HG02884 (cell line): ENCODE results near the gene TBC1D5.

Experiments used
- ATAC-seq: cut with Tn5 transposase; IDR thresholded peaks from one replicate; pipeline ENCODE4 v1.9.1; 2021; ENCODE audit warnings: mild to moderate bottlenecking, moderate library complexity; ENCODE audit not compliant: unreplicated experiment

TBC1D5 gene

GRCh38 chr3:17258823-17259436 is 483.5 kb downstream of the TBC1D5 start:
- ATAC-seq, result no peak

DNA sequence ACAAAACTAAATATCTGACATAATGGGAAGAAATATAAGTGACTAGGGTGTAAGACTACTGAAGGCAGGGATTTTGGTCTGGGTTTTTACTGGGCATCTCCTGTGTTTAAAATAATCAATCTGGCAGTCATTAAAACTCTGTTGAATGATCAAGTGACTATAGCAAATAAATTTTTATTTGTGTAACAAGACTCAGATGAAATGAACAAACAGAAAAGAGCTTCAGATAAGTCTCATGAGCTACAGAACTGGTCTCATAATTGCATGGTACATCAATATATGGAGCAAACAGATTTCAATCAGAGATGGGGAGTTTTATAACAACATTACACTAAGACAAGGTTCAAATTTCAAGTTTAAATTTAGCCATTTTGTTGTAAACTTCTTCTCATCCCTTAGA is 485.2 kb downstream of the TBC1D5 start:
- ATAC-seq, result no peak

DNA sequence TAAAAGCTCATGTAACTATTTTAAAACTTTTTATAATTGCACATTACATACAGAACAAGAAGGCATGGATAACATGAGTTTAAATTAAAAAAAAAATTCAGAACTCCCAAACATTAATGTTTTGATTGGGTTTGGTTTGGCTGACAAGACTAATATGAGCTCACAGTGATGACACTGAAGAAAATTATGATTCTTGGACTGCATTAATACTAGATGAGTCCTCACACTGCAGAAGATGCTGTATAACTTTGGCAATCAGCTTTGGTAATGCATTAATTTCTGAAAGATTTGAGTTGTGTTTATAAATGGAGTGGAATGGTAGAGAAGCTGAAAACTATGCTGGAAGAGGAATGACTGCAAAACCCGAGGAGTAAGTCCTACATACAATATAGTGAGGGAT is 498.8 kb downstream of the TBC1D5 start:
- ATAC-seq, result no peak

GRCh38 chr3:17239417-17239816 is 503.0 kb downstream of the TBC1D5 start:
- no peak for ATAC-seq

DNA sequence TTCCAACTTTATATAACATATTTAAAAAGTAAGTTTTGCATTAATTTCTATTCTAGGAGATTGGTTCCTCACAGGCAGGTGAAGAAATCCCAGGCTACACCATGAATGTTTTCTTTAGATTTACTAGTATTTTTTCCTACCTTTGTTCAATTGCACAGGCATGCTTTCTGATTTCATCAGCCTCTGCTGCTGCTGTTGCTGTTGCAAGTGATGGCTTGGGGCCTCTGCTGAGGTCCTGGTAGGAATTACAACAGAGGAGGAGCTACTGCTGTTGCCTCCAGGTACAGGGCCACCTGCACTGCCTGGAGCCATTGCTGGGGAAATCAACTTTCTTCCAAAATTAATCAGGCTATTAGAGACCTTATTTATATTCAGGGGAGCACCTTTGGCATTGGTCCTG is 504.4 kb downstream of the TBC1D5 start:
- no peak for ATAC-seq

- ATAC-seq, result no peak
Measured at GRCh38 chr3:17235310-17235709, 507.1 kb downstream of the TBC1D5 start.

DNA sequence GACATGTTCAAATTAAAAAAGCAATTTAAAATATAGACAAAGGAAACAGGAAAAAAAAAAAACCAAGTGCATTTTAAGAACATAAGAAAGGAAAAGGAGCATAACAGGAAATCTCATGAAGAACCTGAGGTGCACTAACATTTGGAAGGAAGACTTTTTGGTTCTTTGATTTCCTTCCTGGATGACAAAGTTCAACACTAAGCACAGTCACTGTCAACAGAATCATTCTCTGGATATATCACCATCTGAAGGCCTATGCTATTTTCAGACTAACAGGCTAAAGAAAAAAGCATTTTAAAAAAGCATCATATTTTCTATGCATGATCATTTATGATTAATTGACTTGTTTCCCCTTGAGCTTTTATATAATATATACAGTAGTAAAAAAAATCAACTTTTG is 508.0 kb downstream of the TBC1D5 start:
- no peak for ATAC-seq

- ATAC-seq, result peak; percentile 82
Measured at GRCh38 chr3:17233398-17233800, 509.0 kb downstream of the TBC1D5 start.

- no peak for ATAC-seq
Measured at GRCh38 chr3:17232442-17232841, 510.0 kb downstream of the TBC1D5 start.

DNA sequence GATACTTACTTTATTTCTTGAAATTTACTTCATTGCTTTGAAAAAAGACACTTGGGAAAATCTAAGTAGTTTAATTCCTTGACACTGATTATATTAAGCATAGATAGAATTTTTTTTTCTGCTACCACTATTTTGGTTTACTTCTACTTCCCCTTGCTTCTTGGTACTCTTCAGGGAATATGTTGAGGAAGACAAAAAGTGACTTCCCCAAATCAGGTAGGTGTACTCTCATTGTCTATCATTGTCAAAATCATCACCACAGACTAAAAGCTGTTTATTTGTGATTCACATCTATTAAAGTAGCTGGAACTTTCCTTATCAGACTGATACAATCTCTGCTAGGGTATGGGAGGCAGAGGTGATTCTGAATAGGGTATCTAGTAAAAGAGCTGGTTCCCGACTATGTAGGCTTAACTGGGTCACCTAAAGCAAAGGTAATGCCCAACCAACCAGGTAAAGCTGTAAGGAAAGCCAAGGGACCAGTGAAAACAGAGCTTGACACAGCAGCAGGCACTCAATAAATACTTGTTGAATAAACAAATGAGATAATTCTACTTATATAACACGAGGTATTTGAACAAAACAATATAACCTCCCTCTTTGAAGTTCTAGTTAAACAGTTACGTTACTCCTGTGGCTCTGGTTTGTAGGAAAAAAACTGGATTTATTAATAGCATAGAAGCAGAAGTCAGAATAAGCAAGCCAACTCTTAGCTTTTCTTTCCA is 510.7 kb downstream of the TBC1D5 start:
- ATAC-seq, result no peak

DNA sequence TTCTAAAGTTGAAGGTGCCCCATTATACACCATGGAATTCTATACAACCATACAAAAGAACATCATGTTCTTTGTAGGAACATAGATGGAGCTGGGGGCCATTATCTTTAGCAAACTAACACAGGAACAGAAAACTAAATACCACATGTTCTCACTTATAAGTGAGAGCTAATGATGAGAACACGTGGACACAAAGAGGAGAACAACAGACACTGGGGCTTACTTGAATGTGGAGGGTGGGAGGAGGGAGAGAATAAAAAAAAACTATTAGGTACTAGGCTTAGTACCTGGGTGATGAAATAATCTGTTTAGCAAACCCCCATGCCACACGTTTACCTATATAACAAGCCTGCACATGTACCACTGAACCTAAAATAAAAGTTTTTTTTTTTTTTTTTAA is 515.0 kb downstream of the TBC1D5 start:
- ATAC-seq, result no peak

GRCh38 chr3:17221529-17221928 is 520.9 kb downstream of the TBC1D5 start:
- ATAC-seq, result no peak

DNA sequence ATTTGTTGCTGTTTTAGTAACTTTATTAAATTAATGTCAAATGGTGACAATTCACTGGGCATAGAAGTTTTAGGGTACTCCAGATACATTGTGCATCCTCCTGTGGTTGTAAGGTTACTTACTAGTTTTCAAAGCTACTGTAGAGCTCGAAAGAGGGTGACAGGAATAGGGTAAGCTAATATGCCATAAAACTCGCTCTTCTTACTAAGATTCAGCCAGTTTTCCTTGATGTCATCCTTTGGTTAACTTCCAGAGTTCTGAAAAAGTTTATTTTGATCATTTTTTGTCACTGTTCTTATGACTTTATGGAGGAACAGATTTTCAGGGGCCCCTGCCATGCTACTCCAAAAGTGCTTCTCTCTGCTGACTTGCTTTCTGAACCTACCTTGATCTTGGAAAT is 522.8 kb downstream of the TBC1D5 start:
- ATAC-seq, result no peak

DNA sequence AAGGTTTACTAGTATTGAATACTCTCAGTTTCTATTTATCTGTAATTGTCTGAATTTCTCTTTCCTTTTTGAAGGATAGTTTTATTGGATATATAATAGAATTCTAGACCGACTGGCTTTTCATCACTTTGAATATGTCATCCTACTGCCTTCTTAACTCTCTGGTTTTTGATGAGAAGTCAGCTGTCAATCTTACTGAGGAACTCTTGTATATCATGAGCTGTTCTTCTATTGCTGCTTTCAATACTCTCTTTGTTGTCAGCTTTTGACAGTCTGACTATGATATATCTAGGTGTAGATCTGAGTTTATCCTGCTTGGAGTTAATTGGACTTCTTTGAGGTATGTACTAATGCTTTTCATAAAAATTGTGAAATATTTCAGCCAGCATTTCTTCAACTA is 523.8 kb downstream of the TBC1D5 start:
- ATAC-seq, result no peak

DNA sequence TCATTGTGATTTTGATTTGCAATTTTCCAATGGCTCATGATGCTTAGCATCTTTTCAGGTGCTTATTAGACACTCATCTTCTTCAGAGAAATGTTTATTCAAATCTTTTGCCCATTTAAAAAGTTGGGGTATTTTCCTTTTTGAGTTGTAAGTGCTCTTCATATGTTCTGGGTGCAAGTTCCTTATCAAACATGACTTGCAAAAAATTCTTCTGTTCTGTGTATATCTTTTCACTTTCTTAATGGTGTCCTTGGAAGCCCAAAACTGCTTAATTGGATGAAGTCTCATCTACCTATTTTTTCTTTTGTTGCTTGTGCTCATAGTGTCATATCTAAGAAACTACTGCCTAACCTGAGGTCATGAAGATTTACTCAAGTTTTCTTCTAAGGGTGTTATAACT is 524.8 kb downstream of the TBC1D5 start:
- no peak for ATAC-seq

DNA sequence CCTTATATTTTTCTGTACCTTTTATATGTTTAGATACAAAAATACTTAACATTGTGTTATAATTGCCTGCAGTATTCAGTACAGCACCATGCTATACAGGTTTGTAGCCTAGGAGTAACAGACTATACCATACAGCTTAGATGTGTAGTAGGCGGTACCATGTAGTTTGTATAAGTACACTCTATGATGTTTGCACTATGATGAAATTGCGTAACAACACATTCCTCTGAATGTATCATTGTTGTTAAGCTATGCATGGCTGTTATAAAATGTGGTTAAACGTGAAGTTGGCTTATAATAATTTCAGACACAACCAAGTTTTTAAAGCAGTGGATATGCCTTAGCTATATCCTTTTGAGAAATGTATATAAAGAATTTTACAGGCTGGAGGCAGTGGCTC is 529.3 kb downstream of the TBC1D5 start:
- no peak for ATAC-seq

GRCh38 chr3:17207979-17208378 is 534.5 kb downstream of the TBC1D5 start:
- ATAC-seq, result no peak

DNA sequence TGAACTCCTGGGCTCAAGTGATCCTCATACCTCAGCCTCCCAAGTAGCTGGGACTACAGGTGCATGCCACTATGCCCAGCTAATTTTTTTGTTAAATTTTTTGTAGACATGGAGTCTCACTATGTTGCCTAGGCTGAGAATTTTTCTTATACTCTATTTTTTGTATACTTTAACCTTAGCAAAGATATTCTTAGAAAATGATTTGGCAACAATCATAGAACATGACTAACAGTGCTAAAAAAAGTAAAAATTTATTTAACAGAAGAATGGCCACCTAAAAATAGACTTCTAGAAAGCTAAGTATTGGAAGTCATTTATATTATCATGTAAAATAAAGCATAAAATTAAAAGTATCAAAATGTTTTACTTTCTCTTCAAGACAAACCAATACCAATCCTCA is 535.4 kb downstream of the TBC1D5 start:
- ATAC-seq, result no peak

GRCh38 chr3:17204049-17204650 is 538.3 kb downstream of the TBC1D5 start:
- no peak for ATAC-seq

DNA sequence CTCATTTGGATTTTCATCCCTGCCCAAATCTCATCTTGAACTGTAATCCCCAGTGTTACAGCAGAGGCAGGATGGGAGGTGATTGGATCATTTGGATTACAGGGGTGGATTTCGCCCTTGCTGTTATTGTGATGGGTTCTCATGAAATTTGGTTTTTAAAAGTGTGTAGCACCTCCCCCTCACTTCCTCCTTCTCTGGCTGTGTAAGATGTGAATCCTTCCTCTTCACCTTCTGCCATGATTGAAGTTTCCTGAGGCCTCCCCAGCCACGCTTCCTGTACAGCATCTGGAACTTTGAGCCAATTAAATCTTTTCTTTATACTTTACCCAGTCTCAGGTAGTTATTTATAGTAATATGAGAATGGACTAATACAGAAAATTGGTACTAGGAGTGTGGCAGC is 540.9 kb downstream of the TBC1D5 start:
- ATAC-seq, result no peak

DNA sequence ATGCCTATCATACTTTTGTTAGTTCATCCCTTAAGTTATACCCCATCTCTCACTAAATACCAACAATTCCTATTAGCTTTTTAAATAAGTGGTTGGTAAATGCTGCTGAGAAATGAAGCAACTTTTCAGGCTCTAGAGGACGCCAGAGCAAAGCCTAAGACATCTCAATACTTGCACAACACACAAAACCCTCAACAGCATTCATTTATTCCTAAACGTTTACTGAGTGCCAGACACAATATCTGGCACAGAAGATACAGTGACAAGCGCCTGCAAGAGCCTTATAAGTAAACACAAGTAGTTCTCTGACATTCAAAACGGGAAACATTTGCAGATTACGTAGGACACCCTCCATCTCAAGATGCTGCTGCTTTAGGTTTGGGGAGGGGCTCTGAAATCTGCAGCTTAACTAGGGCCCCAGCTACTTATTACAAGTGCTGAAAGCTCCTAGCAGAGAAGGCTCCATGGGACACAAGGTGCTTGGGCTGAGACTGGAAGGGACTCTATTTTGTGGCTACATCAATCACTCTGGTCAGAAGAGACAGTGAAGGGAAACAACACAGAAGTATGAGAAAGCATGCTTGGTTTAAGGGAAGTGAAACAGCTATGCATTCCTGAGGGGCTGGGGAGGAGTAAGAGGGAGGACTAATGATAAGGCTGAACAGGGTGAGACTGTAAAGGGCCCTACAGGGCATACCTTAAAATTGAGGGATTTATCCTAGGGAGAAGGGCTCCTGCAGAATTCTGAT is 546.4 kb downstream of the TBC1D5 start:
- ATAC-seq, result peak; percentile 79

DNA sequence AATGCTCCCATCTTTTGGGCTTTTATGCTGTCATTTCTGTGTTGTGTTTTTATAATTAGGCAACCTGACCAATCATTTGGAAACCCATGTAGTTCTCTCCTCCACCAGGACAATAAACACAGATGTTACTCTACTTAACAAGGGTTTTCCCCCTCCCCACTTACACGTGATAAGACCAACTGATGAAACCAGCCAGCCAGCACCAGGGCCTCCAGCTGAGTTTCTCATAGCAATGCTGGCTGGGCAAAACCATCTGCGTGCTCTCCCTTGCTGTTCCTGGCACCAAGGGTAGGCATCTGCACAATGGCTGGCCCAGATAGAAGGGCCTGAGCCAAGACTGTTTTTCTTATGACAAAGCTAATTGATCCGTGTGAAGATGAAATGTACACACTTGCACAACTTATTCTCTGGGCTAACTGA is 547.2 kb downstream of the TBC1D5 start:
- ATAC-seq, result peak; percentile 86
